EH (cell line): ENCODE measurements around the gene RPL13.
"Not testable (repeated sequence)": the region's sequence is repeated elsewhere in the genome, so short reads cannot be mapped to it uniquely, and the experiment has no call there.

Source experiments
- DNase-seq: peaks from one replicate; pipeline ENCODE4 v3.0.0-alpha.2; 2015; ENCODE audit warnings: low read depth

Gene RPL13

GRCh38 chr16:89577055-89577759, 16.7 kb downstream of the RPL13 start:
- DNase-seq: no peak

- no peak for DNase-seq
These were observed 18.9 kb downstream of the RPL13 start for GRCh38 chr16:89579351-89579750.

GRCh38 chr16:89581045-89581695, 20.7 kb downstream of the RPL13 start:
- peak; percentile 100 for DNase-seq

GRCh38 chr16:89581861-89582563, 21.5 kb downstream of the RPL13 start:
- peak; percentile 77 for DNase-seq

GRCh38 chr16:89582614-89583196, 22.2 kb downstream of the RPL13 start:
- DNase-seq: no peak

GRCh38 chr16:89583197-89583894, 22.9 kb downstream of the RPL13 start:
- no peak for DNase-seq

GRCh38 chr16:89583895-89584644, 23.6 kb downstream of the RPL13 start:
- DNase-seq: no peak

GRCh38 chr16:89584768-89585549, 24.5 kb downstream of the RPL13 start:
- DNase-seq: no peak

- DNase-seq: no peak
These were observed 25.7 kb downstream of the RPL13 start for GRCh38 chr16:89586218-89586617.

- peak; percentile 24 for DNase-seq
These were observed 26.4 kb downstream of the RPL13 start for GRCh38 chr16:89586853-89587252.

- DNase-seq: not testable (repeated sequence)
These were observed 27.2 kb downstream of the RPL13 start for GRCh38 chr16:89587676-89588075.

- no peak for DNase-seq
These were observed 28.1 kb downstream of the RPL13 start for GRCh38 chr16:89588413-89589109.

GRCh38 chr16:89589241-89589926, 28.9 kb downstream of the RPL13 start:
- DNase-seq: no peak

GRCh38 chr16:89593841-89594240, 33.4 kb downstream of the RPL13 start:
- DNase-seq: no peak

GRCh38 chr16:89595330-89596060, 35.0 kb downstream of the RPL13 start:
- no peak for DNase-seq

GRCh38 chr16:89596061-89596689, 35.7 kb downstream of the RPL13 start:
- no peak for DNase-seq

GRCh38 chr16:89596957-89597649, 36.6 kb downstream of the RPL13 start:
- DNase-seq: no peak

GRCh38 chr16:89598199-89598598, 37.7 kb downstream of the RPL13 start:
- DNase-seq: peak; percentile 56
